22Rv1 (cell line): ENCODE data around the gene SPP1.
"Not testable (repeated sequence)": the region's sequence is repeated elsewhere in the genome, so short reads cannot be mapped to it uniquely, and the experiment has no call there.

Source experiments
- H3K27ac ChIP-seq: fragments of 450-650 bp; 2 replicates; pipeline ENCODE4 v1.5.1; 2017
- ZFX ChIP-seq: fragments of 450-650 bp; IDR thresholded peaks from 2 replicates; pipeline ENCODE4 v1.6.1; 2017; ENCODE audit warnings: antibody characterized with exemption, borderline replicate concordance
- TF ChIP-seq, protein P1 (sequence below): fragments of 450-650 bp; IDR thresholded peaks from 2 replicates; pipeline ENCODE4 v1.5.1; 2017; ENCODE audit warnings: mild to moderate bottlenecking

The SPP1 gene

DNA sequence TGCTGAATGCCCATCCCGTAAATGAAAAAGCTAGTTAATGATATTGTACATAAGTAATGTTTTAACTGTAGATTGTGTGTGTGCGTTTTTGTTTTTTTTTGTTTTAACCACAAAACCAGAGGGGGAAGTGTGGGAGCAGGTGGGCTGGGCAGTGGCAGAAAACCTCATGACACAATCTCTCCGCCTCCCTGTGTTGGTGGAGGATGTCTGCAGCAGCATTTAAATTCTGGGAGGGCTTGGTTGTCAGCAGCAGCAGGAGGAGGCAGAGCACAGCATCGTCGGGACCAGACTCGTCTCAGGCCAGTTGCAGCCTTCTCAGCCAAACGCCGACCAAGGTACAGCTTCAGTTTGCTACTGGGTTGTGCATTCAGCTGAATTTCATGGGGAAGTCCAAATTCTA, at the start of gene SPP1:
Gene SPP1, plus strand, starts transcription at position 249 of the 400 bp plus-strand sequence. CDS start 1,182 bp downstream, outside the sequence.
- TF ChIP-seq, protein P1, sequence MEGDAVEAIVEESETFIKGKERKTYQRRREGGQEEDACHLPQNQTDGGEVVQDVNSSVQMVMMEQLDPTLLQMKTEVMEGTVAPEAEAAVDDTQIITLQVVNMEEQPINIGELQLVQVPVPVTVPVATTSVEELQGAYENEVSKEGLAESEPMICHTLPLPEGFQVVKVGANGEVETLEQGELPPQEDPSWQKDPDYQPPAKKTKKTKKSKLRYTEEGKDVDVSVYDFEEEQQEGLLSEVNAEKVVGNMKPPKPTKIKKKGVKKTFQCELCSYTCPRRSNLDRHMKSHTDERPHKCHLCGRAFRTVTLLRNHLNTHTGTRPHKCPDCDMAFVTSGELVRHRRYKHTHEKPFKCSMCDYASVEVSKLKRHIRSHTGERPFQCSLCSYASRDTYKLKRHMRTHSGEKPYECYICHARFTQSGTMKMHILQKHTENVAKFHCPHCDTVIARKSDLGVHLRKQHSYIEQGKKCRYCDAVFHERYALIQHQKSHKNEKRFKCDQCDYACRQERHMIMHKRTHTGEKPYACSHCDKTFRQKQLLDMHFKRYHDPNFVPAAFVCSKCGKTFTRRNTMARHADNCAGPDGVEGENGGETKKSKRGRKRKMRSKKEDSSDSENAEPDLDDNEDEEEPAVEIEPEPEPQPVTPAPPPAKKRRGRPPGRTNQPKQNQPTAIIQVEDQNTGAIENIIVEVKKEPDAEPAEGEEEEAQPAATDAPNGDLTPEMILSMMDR: no peak
- TF ChIP-seq ZFX: no peak
- no peak within 1 kb of the TSS for H3K27ac ChIP-seq

DNA sequence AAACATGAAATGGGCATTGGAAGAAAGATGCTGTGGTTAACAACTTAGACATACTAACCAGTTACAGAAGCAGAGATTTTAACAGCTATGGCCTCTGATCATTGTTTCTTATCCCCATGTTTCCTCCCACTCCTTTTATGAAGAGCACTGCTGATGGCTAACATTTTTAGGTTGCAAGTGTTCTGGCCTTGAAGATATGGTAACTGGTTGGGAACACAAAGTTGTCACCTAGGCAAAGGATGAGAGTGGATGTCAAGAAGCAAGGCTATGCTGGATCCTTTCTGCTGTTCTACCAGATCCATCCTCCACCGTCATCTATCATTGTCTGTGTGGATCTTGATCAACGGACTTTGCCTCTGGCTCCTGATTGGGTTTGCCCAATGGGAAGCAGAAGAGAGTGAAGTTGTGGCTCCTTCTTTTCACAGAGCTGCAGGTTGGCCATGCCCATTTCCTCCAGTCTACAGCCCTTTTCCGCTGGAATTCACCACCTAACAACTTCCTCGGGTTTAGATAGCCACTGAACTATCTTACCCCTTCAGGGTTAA, 48.9 kb upstream of the SPP1 start:
- no peak for TF ChIP-seq ZFX
- H3K27ac ChIP-seq: no peak overlapping the region

DNA sequence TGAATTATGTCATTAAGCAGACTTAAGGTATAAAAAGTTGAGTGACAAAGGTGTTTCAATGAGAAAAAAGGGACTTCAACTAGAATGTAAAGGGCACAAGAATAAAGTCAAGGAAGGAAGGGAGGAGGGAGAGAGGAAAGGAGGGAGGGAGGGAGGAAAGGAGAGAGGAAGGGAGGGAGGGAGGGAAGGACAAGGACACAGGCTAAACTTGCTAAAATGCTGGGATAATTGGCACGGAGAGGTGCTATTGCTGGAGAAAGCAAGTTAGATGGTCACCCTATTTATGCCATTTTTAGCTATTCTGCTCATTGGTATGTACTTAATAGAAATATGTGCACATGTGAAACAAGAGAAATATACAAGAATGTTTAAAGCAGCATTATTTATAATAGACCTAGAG, 44.9 kb upstream of the SPP1 start:
- TF ChIP-seq, protein P1: no peak
- TF ChIP-seq ZFX: no peak
- no peak overlapping the region for H3K27ac ChIP-seq

DNA sequence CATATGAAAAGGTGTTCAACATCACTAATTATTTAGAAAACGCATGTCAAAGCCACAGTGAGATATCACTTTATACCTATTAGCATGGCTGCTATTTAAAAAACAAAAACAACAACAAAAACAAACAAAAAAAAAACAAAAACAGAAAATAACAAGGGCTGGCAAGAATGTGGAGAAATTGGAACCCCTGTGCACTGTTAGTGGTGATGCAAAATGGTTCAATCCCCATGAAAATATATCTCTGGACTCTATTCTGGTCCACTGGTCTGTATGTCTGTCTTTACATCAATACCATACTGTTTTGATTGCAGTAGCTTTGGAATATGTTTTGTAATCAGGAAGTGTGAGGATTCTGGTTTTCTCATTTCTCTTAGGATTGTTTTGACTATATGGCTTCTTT, 43.6 kb upstream of the SPP1 start:
- no peak overlapping the region for H3K27ac ChIP-seq

DNA sequence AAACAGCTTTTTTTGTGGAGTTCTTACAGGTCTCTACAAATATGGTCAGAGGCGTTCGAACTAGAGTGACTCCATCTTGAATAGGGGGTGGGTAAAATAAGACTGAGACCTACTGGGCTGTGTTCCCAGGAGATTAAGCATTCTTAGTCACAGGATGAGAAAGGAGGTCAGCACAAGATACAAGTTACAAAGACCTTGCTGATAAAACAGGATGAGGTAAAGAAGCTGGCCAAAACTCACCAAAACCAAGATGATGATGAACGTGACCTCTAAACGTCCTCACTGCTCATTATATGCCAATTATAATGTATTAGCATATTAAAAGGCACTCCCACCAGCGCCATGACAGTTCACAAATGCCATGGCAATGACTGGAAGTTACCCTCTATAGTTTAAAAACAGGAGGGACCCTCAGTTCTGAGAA, 42.8 kb upstream of the SPP1 start:
- no peak for TF ChIP-seq ZFX
- TF ChIP-seq, protein P1: no peak
- no peak overlapping the region for H3K27ac ChIP-seq

More for the DNA sequence above, 43.6 kb upstream of the SPP1 start:
- TF ChIP-seq, protein P1: no peak
- no peak for TF ChIP-seq ZFX

DNA sequence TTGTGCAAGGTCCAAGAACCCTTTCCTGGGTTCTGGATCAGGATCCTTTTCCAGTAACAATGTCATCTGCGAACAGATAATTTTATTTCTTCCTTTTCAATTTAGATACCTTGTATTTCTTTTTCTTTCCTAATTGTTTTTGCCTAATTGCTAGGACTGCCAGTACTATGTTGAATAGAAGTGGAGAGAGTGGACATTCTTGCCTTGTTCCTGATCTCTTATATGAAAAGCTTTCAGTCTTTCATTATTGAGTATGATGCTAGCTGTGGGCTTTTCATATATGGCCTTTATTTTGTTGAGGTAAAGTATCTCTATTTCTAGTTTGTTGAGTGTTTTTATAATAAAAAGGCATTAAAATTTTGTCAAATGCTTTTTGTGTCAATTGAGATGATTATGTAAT, 42.2 kb upstream of the SPP1 start:
- H3K27ac ChIP-seq: no peak overlapping the region
- TF ChIP-seq ZFX: no peak
- TF ChIP-seq, protein P1: no peak

DNA sequence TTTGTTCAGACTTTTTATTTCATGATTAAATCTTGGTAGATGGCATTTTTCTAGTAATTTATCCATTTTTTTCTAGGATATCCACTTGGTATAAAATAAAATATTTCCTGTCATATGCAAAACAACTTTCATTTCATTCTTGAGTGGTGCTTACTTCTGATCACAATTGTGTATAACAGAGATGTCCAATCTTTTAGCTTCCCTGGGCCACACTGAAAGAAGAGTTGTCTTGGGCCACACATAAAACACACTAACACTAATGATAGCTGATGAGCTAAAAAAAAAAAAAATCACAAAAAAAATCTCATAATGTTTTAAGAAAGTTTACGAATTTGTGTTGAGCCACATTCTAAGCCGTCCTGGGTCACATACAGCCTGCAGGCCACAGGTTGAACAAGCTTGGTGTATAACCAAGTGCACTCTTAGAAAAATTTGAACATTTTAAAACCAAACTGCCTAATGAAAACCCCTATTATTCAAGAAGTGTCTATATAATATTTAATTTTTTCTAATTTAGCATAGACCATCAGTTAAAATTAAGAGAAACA, 41.3 kb upstream of the SPP1 start:
- no peak overlapping the region for H3K27ac ChIP-seq
- no peak for TF ChIP-seq ZFX
- TF ChIP-seq, protein P1: no peak

DNA sequence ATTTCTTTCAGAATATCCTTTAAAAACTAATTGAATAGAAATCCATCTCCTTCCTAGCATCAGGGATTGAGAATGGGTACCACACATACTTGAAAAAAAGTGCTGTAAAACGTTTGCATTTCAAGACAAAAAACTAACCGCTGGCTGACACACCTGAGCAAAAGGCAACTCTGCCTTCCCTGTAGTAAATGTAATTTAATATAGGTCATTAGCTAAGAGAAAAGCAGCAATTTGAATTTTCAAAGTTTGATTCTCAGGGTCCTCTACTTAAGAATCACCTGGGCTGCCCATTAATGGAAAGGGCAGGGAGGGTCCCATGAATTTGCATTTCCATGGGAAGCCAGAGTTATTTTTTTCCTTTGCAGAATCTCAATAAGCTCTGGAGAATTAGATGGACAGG, 40.5 kb upstream of the SPP1 start:
- TF ChIP-seq ZFX: no peak
- TF ChIP-seq, protein P1: no peak
- no peak overlapping the region for H3K27ac ChIP-seq

DNA sequence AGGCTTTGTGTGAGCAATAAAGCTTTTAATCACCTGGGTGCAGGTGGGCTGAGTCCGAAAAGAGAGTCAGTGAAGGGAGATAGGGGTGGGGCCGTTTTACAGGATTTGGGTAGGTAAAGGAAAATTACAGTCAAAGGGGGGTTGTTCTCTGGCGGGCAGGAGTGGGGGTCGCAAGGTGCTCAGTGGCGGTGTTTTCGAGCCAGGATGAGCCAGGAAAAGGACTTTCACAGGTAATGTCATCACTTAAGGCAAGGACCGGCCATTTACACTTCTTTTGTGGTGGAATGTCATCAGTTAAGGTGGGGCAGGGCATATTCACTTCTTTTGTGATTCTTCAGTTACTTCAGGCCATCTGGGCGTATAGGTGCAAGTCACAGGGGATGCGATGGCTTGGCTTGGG, 39.6 kb upstream of the SPP1 start:
- not testable (repeated sequence) for H3K27ac ChIP-seq
